GM21381 (cell line): Measurements from ENCODE around the gene SLC7A6.

ENCODE experiments used
- ATAC-seq: cut with Tn5 transposase; IDR thresholded peaks from one replicate; pipeline ENCODE4 v1.9.1; 2021; ENCODE audit warnings: mild to moderate bottlenecking, moderate library complexity; ENCODE audit not compliant: unreplicated experiment

The SLC7A6 gene

DNA sequence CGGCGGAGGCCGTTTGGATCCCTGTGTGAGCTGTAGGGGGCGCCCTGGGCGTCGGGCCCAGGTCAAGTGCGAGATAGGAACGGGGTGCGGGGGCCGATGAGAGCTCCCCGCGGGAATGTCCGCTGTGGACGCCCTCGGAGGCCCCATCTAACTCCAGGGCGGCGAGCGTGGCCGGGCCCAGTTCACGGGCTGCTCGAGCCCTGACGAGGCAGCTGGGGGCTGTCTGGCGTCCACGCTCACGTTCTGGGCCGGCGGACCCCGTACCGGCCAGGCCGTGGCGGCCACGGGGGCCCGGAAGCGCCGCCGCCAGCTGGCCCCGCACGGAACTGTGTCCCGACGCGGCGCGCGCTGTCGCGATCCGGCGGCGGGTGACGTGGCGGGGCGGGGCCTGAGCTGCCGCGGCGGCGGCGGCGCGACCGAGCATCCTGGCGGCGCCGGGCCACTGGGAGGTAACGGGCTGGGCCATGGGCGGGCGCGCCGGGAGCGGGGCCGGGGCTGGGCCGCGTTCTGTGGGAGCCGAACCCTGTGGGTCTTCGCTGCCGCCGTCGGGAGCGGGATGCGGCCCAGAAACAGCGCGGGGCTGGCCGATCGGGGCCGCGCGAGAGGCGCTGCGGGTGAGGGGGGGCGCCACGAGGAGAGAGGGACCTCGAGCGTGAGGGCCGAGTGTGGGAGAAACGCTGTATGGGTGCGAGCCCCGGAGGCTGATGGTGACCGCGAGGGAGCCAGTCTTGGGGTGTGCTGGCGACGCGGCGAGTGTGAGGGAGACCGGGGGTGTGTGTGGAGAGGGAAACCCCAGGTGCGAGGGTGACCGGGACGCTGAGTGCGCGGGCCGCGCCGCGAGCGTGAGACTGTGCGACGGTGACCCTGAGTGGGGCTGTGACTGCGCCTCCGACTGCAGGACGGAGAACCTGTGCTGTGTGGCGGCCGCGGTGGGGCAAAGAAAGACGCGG lies at the start of gene SLC7A6:
Gene SLC7A6 (plus strand): TSS at position 399 of the 950 bp plus-strand sequence. CDS start 10,201 bp downstream, outside the sequence.
- peak; percentile 61 for ATAC-seq

- ATAC-seq: no peak
Measured at GRCh38 chr16:68214726-68215125, 49.6 kb upstream of the SLC7A6 start.

GRCh38 chr16:68215302-68215701 lies 49.0 kb upstream of the SLC7A6 start:
- ATAC-seq: no peak

GRCh38 chr16:68216240-68216639 lies 48.1 kb upstream of the SLC7A6 start:
- ATAC-seq: no peak

DNA sequence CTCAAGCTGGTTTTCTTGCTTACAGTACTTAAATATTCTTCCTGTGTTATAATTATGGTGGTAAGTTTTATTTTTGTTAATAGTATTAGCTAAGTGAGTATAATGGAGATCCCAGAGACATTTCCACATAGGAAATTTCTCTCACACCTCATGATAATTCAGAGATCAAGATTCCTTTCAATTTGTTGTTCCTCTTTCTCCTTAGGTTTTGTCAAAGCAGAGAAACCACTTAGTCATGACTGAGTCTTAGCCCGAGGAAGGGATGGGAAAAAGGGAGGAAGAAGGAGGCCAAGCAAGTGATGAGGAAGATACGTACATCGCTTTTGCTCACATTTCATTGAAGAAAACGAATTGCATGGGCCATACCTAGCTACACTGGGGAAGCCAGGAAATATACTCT lies 46.8 kb upstream of the SLC7A6 start:
- ATAC-seq: no peak

DNA sequence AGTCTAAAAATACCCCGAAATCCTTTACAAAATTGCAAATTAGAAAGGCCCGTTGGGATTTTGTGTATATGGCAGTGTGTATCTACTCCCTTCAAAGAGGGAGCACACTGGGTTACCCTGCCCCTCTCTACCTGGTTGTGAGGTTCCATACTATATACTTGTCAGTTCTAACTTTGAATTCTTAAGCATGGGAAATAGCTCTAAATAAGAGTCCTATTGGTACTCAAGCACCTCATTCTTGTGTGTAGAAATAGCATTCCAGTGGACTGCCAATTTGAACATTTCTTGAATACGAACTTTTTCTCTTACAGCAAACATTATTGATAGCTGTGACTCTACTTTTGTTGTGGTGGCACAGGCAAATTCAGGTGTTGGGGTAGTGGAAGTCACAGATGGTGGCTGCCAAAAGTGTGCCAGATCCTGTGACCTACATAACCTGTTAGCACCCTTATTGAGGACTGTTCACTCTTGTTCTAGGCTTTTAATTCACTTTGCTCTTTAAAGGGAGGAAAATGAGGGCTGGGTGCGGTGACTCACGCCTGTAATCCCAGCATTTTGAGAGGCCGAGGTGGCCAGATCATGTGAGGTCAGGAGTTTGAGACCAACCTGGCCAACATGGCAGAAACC lies 44.5 kb upstream of the SLC7A6 start:
- no peak for ATAC-seq

GRCh38 chr16:68223072-68223471 lies 41.3 kb upstream of the SLC7A6 start:
- ATAC-seq: no peak

GRCh38 chr16:68226116-68226515 lies 38.2 kb upstream of the SLC7A6 start:
- ATAC-seq: no peak

DNA sequence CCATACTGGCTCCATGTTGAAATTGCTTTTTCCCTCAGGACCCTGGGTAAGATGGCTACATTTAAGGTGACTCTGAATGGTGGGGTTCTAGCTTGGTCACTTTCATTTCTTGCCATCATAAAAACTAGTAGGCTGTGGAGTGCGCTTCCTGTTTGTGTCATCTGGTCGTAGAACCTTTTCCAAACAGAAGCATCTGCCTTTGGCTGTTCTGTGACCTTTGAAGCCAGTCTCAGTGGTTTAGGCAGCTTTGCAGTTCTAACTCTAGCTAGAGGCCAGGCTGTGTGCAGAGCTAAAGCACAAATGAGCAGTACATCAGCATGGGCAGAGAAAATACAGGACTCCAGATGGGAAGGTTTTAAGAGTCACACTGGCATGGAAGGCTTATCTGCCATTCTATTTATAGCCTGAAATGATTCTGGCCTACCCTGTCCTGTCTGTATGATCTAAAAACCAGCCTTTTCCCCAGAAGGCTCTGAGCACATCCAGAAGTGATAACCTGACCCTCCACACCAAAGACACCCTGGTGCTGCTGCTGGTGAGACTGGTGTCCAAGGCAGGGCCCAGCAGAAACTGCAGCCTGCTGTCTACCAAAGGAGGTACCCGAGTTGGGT lies 37.0 kb upstream of the SLC7A6 start:
- ATAC-seq: no peak

DNA sequence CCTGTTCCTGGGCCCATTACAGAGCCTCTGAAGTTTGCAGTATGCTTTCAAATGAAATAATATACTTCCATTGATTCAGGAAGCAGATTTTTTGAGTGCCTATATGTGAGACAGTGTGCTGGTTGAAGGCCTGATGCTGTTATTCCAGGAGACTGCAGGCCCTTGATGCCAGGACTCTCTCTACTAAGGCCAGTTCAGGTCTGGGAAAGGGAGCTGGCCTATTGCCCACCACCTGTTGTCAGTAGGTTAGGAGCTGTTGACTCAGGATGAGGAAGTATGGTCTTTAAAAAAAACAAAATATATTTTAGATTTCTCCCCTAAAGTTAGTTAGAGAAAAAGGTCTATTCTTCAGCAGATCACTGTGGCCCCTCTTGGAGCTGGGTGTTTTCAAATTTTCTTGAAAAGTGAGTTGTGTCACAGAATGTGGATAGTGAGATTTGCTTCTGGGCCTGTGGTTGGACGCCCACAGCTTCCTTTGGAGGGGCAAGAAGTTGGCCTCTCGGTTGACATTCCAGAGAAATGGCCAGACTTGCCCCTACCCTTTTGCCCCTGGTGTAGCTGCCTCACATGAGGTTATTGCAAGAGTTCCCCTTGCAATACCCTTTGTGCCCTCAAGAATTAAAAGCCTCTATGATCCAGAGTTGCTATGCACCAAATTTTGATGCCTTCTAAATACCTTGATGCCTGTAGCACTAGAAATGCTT lies 36.3 kb upstream of the SLC7A6 start:
- no peak for ATAC-seq

DNA sequence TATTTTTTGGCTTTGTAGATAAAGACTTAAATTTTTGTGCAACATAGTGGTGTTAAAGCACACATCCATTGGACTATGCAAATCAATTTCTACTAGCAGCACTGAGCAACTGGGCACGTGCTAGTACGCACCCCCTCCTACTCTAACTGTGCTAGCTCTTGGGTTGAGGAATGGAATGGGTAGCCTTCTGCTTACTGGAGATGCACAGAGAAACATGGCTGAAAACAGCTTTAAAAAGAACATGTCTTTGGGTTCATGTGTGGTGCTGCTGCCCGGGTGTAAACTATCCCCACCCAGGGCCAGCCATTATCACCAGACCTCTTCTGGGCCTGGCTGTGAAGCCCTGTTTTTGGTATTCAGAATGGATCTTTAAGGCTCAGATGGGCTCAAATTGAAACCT lies 35.7 kb upstream of the SLC7A6 start:
- no peak for ATAC-seq

- no peak for ATAC-seq
Measured at GRCh38 chr16:68229431-68230175, 34.7 kb upstream of the SLC7A6 start.

- ATAC-seq: no peak
Measured at GRCh38 chr16:68230176-68230571, 34.2 kb upstream of the SLC7A6 start.

DNA sequence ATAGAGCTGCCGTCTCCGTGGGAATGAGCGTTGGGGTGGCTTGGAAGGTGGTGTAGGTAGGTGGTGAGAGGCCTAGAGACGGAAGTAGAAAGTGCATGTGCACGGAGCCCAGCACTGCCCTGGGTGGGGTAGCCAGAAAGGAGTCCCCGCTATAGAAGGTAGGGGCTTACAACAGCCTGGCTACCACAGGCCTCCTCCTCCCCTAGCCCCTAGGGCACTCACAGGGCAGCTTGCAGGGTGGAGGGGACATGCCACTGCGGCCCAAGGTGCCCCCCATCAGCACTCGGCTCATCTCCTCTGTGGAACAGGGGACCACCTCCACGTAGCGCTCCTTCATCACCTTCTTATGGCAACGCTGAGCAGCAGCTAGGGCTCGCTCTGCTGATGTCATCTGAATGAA lies 33.4 kb upstream of the SLC7A6 start:
- ATAC-seq: no peak

- ATAC-seq: no peak
Measured at GRCh38 chr16:68231384-68232136, 32.8 kb upstream of the SLC7A6 start.

DNA sequence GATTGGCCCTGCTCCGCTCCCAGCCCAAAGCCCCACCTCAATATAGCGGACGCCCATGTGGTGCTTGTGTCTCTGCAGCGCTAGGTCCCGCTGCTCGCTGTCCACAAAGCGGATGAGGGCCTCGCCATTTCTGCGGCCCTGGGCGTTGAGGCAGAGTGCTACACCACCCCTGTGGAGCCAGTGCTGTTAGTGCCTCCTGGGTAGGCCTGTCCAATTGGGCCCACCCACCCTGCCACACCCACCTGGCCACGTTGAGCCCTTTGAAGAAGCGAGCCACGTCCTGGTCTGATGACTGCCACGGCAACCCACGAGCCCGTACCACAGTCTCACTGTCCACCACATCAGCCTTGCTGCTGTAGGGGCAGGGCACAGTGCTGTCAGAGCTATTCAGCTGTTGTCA lies 32.0 kb upstream of the SLC7A6 start:
- ATAC-seq: no peak

DNA sequence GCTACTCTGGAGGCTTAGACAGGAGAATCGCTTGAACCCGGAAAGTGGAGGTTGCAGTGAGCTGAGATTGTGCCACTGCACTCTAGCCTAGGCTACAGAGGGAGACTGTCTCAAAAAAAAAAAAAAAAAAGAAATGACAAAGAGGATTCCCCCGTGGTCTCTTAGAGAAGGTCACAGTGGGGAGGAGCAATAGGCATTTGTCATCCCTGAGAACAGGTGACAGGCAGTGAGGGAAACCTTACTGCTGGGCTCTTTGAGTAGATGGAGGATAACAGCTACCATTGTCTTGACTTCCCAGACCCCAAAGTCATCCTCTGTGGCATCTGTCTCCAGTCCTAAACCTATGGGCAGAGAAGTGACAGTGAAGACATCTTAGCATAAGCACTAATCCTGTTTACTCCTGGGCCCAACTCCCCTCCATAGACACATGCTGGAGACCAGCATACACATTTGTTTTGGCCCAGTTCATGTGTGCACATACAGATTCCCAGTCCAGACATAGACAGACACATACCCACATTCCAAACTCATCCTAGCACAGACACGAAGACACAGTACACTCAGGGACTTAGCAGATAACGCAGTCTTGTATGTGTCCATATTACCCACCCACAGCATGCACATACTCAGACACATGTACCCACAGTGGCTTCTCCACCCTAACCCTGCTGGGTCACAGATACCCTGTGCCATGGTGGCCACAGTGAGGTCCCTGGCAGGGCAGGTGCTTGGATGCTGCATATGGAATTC lies 31.1 kb upstream of the SLC7A6 start:
- ATAC-seq: no peak

- no peak for ATAC-seq
Measured at GRCh38 chr16:68233835-68234187, 30.5 kb upstream of the SLC7A6 start.
